Fibroblast of skin of left biceps (primary cell): Measurements from ENCODE around the gene VAMP4.
A peak's percentile ranks its signal among the peaks of the same experiment; 100 is the strongest.
"Not testable (repeated sequence)": the region's sequence is repeated elsewhere in the genome, so short reads cannot be mapped to it uniquely, and the experiment has no call there.

Experiments
- DNase-seq, 2 experiments: peaks; one replicate each; pipeline ENCODE4 v3.0.0-alpha.2; 2013; ENCODE audit warnings: low read depth in 2 of 2

The VAMP4 gene

DNA sequence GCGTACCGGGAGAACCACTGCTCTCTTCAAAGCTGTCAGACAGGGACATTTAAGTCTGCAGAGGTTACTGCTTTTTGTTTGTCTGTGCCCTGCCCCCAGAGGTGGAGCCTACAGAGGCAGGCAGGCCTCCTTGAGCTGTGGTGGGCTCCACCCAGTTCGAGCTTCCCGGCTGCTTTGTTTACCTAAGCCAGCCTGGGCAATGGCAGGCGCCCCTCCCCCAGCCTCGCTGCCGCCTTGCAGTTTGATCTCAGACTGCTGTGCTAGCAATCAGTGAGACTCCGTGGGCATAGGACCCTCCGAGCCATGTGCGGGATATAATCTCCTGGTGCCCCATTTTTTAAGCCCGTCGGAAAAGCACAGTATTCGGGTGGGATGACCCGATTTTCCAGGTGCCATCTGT lies 46.1 kb downstream of the VAMP4 start:
- not testable (repeated sequence) for DNase-seq

DNA sequence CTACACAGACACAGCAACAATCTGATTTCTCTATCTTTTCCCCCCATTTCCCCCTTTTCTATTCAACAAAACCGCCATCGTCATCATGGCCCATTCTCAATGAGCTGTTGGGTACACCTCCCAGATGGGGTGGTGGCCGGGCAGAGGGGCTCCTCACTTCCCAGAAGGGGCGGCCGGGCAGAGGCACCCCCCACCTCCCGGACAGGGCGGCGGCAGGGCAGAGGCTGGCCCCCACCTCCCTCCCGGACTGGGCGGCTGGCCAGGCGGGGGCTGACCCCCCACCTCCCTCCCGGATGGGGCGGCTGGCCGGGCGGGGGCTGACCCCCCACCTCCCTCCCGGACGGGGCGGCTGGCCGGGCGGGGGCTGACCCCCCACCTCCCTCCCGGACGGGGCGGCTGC lies 48.3 kb downstream of the VAMP4 start:
- not testable (repeated sequence) for DNase-seq

DNA sequence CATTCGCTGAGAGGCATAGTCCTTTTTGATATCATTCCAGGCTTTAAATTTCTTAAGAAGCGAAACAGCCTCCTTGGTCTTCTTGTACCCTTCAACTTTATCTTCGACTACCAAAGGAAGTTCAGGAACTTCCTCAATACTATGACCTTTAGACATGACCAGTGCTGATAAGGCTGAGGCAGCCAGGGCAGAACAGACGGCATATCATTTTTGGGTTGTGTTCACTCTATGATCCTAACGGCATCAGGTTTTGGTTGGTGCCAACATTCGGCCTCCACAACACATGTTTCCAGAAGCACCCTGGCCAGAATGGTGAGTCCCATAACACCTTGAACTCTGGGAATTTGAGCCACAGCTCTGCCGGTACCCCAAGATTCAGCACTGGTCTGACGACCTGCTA lies 58.0 kb downstream of the VAMP4 start:
- no peak for DNase-seq

GRCh38 chr1:171680339-171680738 lies 61.5 kb downstream of the VAMP4 start:
- no peak for DNase-seq

DNA sequence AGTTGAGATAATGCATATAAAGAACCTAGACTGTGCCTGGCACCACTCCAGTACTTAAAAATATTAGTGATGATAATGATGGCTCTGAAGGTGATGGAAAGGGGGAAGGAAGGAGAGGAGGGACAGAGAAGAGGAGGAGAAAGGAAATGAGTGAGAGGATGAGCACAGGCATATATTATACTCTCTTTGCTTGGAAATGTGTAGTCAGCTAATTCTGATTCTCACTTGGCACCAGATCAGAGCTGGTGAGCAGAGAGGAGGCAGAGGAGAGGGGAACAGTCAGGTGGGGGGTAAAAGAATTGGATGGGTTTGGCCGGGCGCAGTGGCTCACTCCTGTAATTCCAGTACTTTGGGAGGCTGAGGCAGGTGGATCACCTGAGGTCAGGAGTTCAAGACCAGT lies 65.0 kb downstream of the VAMP4 start:
- no peak for DNase-seq

DNA sequence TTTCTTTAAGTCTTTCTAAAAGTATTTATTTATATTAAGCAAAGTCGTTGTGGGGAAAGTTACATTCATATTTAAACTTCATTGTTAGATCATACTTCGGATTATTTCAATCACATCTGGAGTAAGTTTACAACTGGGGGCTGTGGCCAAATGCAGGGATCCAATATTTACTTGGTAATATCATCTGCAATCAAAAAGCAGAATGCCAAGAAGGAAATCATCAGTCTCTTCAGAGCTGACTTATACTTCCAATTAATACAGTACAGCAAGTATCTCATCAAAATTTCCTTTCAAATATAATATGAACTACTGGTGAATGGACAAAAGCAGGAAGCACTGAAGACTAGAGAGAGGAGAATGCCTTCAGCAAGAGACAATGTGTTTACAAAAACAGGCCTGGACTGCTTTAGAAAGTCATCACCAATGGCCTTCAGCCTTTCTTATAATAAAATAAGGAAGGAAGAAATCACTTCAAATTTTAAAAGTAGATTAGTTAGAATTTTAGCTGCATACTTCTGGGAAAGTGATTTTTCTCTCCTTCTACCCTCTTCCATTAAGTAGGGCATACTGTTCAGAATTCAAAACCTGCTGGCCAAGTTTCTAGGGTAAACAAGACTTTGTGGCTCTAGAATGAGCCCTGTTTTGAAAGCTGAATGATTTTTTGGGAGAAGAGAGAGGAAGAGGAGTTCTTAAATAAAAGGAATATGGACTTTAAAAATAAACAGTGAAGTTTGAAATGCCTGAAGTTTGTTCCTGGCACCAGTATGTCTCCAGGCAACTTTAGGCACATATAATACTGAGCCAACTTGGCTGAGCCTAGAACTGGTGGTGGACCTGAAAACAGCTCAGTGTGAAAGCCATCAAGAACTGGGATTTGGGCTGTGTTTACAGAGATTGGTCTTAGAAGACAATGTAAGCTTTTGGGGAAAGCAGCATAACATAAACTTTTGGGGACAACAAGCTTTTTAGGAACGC lies 67.1 kb downstream of the VAMP4 start:
- DNase-seq = no peak

DNA sequence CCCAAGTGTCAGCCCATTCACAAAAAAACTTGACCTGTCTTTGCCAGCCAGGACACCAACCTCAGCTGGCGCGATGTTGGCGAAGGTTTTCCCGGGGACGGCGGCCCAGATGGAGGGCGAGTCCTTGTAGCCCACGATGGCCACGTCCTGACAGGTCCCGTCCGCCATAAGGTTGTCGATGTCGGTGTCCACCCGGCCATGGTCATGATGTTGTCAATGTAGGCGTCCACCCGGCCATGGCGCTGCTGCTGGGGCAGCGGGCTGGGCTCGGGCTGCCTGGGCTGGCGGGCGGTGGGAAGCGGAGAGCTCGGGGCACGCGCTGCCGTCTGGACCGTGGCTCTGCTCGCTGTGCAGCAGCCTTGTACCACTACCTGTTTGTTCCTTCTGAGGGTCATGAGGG lies 71.1 kb downstream of the VAMP4 start:
- no peak for DNase-seq

- DNase-seq = no peak
These were observed 73.5 kb downstream of the VAMP4 start for GRCh38 chr1:171668372-171668771.

- no peak for DNase-seq
These were observed 75.6 kb downstream of the VAMP4 start for GRCh38 chr1:171666114-171666769.

DNA sequence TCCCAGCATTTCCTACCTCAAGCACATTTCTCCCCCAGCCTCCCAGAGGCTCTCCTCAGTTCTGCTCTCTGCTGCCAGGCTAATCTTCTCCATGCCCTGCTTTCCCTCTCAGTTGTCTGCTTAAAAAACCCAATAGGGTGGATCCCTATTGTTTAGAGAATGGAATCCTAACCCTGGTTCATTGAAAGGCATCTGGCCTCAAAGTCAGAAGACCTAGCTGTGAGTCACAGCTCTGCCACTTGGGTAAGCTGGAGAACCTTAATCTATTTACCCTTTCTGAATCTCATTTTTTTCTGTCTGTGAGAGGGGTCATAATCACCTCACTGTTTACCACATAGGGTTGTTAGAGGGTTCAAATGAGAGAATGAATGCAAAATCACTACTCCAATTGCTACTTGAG lies 76.9 kb downstream of the VAMP4 start:
- DNase-seq = no peak

GRCh38 chr1:171663854-171664575 lies 77.8 kb downstream of the VAMP4 start:
- DNase-seq = no peak

DNA sequence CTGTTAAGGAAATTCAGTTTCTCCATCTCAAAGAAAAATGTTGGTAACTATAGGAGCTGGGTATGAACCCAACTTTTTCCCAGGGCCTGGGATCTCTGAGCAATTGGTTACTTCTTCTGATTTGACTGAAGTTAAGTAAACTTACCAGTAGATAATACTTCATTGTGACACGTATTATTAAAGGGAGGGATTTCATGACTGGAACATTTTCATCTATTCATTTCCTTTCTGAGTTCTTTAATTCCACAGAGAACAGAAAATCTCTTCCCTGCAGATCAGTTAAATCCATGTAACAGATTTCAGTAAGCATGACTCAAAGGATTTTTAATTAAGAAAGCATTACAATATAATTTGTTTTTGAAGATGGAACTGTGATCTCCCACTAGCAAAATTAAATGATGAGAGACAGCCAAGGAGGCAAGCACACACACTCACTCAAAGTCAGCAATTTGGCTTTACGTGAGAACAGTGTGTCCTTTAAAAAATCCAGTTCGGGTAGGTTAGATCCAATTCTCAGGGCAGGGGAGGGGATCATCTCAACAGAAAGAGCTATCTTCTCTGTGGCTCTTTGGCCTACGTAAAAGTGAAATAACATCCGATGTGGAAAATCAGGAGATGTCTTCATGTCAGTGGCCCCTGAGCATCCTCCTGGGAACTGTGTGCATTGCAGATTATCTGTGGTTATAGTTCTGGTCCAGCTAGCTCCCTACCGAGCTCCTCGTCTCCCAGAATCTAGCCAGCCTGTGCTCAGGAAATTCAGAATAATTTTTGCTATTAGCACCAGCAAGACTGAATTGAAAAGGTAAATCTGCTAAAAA lies 78.6 kb downstream of the VAMP4 start:
- no peak for DNase-seq

- no peak for DNase-seq
These were observed 80.7 kb downstream of the VAMP4 start for GRCh38 chr1:171661076-171661650.

DNA sequence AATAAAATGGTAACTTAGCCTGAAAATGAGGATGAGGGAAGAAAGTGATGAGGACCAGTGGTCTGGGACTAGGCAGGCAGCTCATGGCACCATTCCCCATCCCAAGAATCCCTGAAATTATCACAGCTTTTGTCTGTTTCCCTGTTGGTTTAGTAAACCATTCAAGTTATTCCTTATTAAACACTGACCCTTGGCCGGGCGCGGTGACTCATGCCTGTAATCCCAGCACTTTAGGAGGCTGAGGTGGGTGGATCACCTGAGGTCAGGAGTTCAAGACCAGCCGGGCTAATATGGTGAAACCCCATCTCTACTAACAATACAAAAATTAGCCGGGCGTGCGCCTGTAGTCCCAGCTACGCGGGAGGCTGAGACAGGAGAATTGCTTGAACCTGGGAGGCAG lies 85.7 kb downstream of the VAMP4 start:
- DNase-seq = not testable (repeated sequence)

- DNase-seq = no peak
These were observed 86.1 kb downstream of the VAMP4 start for GRCh38 chr1:171655746-171656116.

DNA sequence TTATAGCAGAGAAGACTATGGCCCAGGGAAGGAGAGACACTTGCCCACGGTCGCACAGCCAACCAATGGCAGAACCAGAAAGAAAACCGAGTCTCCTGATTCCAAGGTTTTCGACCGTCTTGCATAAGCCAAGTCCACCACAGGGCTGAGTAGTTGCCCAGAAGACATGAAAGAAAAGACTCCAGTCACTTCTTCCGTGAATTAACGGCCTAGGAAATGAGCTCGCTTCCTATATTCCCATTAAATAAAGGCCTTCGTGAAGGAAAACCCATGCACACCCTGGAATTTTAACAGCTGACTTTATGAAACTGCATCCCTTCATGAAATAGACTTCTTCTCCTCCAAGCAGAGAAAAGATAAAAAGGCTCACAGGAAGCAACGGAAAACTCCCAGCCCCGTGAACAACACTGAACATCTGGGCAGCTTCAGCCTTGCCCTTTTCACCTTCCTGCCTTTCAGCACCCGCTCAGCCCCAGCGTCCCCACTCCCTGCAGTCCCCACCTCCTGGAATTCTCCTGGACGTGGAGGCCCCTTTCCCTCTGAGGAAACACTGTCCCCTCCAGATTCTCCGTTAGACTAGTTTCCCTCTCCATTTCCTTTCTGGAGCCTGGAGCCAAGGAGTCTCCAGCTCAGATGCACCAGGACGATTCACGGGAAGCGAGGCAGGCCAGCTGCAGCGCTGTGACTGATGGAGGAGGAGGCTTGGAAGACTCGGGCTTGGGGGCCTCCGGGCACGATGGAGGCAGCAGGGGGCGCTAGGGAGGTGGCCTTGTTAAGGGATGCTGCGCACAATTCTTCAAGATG lies 86.7 kb downstream of the VAMP4 start:
- peak in 1 of 2 experiments; percentile 26 for DNase-seq

DNA sequence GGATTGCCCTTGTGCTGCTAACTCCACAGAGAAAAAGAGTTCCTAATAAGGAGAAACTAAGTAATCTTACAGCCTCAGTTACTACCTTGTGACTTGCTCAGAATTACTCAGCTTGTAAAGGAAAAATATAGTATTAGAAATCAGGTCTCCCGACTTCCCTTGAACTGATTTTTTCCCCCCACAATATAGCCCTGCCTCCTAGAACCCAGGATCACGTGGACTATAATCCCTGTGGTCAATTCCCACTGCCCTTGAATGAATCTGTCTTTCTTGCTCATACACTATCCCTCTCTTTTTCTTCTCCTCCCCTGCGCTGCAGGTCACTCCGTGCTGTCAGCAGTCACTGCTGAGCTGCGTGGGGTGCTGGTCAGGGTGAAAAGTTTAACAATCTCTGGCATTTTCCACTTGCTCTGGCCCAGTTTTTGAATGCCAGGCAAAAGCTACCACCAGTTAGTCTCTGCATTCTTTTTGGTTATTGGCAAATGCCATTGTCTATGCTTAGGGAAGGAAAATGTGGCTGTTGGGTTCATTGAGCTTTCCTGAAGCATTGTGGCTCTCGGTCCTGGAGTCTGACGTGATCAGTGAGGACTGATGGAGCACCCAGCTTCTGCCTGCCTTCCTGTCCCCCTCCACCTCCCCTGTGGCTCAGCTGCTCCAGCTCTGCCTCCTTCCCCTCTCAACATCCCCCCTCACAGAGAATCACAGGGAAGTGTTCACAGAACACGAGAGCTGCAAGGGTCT lies 87.5 kb downstream of the VAMP4 start:
- DNase-seq = no peak

- no peak for DNase-seq
These were observed 88.1 kb downstream of the VAMP4 start for GRCh38 chr1:171653796-171654195.

GRCh38 chr1:171652234-171652822 lies 89.5 kb downstream of the VAMP4 start, which contains the start of gene MYOC:
TSS of gene MYOC (minus strand) at chr1:171652688. CDS start at chr1:171652611, 77 bp downstream.
- no peak for DNase-seq
